Cardiac fibroblast (primary cell): ENCODE measurements around the gene DOCK4.

Experiments
- DNase-seq, 2 donors: peaks; one replicate each; pipeline versions ENCODE4 v3.0.0 to v3.0.0-alpha.2; 2010; ENCODE audit warnings: low read depth in 2 of 2
- H3K4me3 ChIP-seq, 2 donors: replicated peaks in 1 of 2; 1 replicate in 1 of 2; 2 replicates in 1 of 2; pipeline ENCODE4 v1.5.1; 2011; ENCODE audit warnings: low read depth in 2 of 2, low read length in 2 of 2, mild to moderate bottlenecking in 2 of 2, moderate library complexity in 1 of 2
- CTCF ChIP-seq: IDR thresholded peaks from one replicate; pipeline ENCODE4 v1.5.1; 2011; ENCODE audit warnings: low read depth, mild to moderate bottlenecking, low read length, inconsistent platforms

Gene DOCK4

GRCh38 chr7:112092709-112093395 lies 113.3 kb downstream of the DOCK4 start:
- H3K4me3 ChIP-seq, result no peak overlapping the region
- TF ChIP-seq CTCF, result no peak
- DNase-seq, result no peak

GRCh38 chr7:112092306-112092705 lies 113.9 kb downstream of the DOCK4 start:
- TF ChIP-seq CTCF, result no peak
- H3K4me3 ChIP-seq, result no peak overlapping the region
- DNase-seq, result no peak

- no peak overlapping the region for H3K4me3 ChIP-seq
- no peak for DNase-seq
- no peak for TF ChIP-seq CTCF
Measured at GRCh38 chr7:112091768-112092167, 114.4 kb downstream of the DOCK4 start.

- DNase-seq, result no peak
- TF ChIP-seq CTCF, result no peak
- H3K4me3 ChIP-seq, result no peak overlapping the region
Measured at GRCh38 chr7:112089551-112089950, 116.6 kb downstream of the DOCK4 start.

GRCh38 chr7:112088484-112089016 lies 117.6 kb downstream of the DOCK4 start:
- no peak overlapping the region for H3K4me3 ChIP-seq
- TF ChIP-seq CTCF, result no peak
- DNase-seq, result no peak

- no peak for DNase-seq
- no peak overlapping the region for H3K4me3 ChIP-seq
- TF ChIP-seq CTCF, result no peak
Measured at GRCh38 chr7:112086496-112087254, 119.5 kb downstream of the DOCK4 start.
